ENCODE data around the gene ATPAF2.

GRCh38 chr17:18056214-18056613 is 17.2 kb upstream of the ATPAF2 start:
- TF ChIP-seq TEAD4 (IDR thresholded peaks at IDR 0.05) (no peak), YY1 (IDR thresholded peaks at IDR 0.05; ENCODE audit: low read depth) (no peak), EGR1 (IDR thresholded peaks at IDR 0.05) (no peak), NFIC (IDR thresholded peaks at IDR 0.05) (no peak), USF1 (IDR thresholded peaks at IDR 0.05) (no peak), EP300 (IDR thresholded peaks at IDR 0.05; ENCODE audit: borderline replicate concordance) (no peak)
